SK-N-SH treated with all-trans-retinoic acid at 6 μM for 48 hours (cell line): ENCODE measurements around the gene ATP12A.

Source experiments
- ARNTL ChIP-seq: fragments of 450-650 bp; formaldehyde crosslinking; IDR thresholded peaks from 2 replicates; pipeline ENCODE4 v1.5.0; 2020; ENCODE audit warnings: low read depth, mild to moderate bottlenecking, moderate library complexity, borderline replicate concordance
- GLIS3 ChIP-seq: fragments of 250-450 bp; sonication (Bioruptor Pico); IDR thresholded peaks from 2 replicates; pipeline ENCODE4 v1.5.0; 2020; ENCODE audit warnings: mild to moderate bottlenecking, moderate library complexity
- ISL1 ChIP-seq: fragments of 250-450 bp; sonication (Bioruptor Pico); IDR thresholded peaks from 2 replicates; pipeline ENCODE4 v2.1.2; 2022; ENCODE audit warnings: mild to moderate bottlenecking, moderate library complexity
- POU6F1 ChIP-seq: fragments of 250-450 bp; sonication (Bioruptor Pico); IDR thresholded peaks from 2 replicates; pipeline ENCODE4 v1.8.0; 2021; ENCODE audit warnings: low read depth, mild to moderate bottlenecking, moderate library complexity, borderline replicate concordance
- PPARA ChIP-seq: fragments of 250-450 bp; sonication (Bioruptor Pico); IDR thresholded peaks from 2 replicates; pipeline ENCODE4 v1.5.0; 2020; ENCODE audit warnings: mild to moderate bottlenecking, borderline replicate concordance
- RARB ChIP-seq: fragments of 250-450 bp; sonication (Bioruptor Pico); IDR thresholded peaks from 2 replicates; pipeline ENCODE4 v1.8.0; 2021; ENCODE audit warnings: mild to moderate bottlenecking, moderate library complexity
- SNAI2 ChIP-seq: fragments of 250-450 bp; sonication (Bioruptor Pico); IDR thresholded peaks from 2 replicates; pipeline ENCODE4 v1.5.0; 2020; ENCODE audit warnings: mild to moderate bottlenecking, moderate library complexity
- ZNF565 ChIP-seq: fragments of 450-650 bp; formaldehyde crosslinking; conservative IDR thresholded peaks from 2 replicates; pipeline ENCODE4 v1.5.0; 2020; ENCODE audit warnings: low read depth, mild to moderate bottlenecking, moderate library complexity
- TF ChIP-seq, protein P1 (sequence below): fragments of 250-450 bp; sonication (Bioruptor Pico); IDR thresholded peaks from 2 replicates; pipeline ENCODE4 v1.8.0; 2020; ENCODE audit warnings: mild to moderate bottlenecking, moderate library complexity, borderline replicate concordance
- TF ChIP-seq, protein P2 (sequence below): fragments of 250-450 bp; sonication (Bioruptor Pico); IDR thresholded peaks from 2 replicates; pipeline ENCODE4 v1.5.0; 2020; ENCODE audit warnings: mild to moderate bottlenecking, moderate library complexity

GRCh38 chr13:24759197-24759596 lies 79.0 kb downstream of the ATP12A start:
- TF ChIP-seq RARB (no peak), GLIS3 (CRISPR knock-in tag) (no peak), PPARA (CRISPR knock-in tag) (no peak), ZNF565 (CRISPR knock-in tag) (no peak), SNAI2 (CRISPR knock-in tag) (no peak), POU6F1 (CRISPR knock-in tag) (no peak), ARNTL (no peak), ISL1 (CRISPR knock-in tag) (no peak)
- TF ChIP-seq, protein P1, sequence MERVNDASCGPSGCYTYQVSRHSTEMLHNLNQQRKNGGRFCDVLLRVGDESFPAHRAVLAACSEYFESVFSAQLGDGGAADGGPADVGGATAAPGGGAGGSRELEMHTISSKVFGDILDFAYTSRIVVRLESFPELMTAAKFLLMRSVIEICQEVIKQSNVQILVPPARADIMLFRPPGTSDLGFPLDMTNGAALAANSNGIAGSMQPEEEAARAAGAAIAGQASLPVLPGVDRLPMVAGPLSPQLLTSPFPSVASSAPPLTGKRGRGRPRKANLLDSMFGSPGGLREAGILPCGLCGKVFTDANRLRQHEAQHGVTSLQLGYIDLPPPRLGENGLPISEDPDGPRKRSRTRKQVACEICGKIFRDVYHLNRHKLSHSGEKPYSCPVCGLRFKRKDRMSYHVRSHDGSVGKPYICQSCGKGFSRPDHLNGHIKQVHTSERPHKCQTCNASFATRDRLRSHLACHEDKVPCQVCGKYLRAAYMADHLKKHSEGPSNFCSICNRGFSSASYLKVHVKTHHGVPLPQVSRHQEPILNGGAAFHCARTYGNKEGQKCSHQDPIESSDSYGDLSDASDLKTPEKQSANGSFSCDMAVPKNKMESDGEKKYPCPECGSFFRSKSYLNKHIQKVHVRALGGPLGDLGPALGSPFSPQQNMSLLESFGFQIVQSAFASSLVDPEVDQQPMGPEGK (CRISPR knock-in tag): no peak
- TF ChIP-seq, protein P2, sequence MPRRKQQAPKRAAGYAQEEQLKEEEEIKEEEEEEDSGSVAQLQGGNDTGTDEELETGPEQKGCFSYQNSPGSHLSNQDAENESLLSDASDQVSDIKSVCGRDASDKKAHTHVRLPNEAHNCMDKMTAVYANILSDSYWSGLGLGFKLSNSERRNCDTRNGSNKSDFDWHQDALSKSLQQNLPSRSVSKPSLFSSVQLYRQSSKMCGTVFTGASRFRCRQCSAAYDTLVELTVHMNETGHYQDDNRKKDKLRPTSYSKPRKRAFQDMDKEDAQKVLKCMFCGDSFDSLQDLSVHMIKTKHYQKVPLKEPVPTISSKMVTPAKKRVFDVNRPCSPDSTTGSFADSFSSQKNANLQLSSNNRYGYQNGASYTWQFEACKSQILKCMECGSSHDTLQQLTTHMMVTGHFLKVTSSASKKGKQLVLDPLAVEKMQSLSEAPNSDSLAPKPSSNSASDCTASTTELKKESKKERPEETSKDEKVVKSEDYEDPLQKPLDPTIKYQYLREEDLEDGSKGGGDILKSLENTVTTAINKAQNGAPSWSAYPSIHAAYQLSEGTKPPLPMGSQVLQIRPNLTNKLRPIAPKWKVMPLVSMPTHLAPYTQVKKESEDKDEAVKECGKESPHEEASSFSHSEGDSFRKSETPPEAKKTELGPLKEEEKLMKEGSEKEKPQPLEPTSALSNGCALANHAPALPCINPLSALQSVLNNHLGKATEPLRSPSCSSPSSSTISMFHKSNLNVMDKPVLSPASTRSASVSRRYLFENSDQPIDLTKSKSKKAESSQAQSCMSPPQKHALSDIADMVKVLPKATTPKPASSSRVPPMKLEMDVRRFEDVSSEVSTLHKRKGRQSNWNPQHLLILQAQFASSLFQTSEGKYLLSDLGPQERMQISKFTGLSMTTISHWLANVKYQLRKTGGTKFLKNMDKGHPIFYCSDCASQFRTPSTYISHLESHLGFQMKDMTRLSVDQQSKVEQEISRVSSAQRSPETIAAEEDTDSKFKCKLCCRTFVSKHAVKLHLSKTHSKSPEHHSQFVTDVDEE (CRISPR knock-in tag): no peak
